ENCODE results near the gene CCSER1. TPM values are rescaled to one million over a fixed set of nuclear protein-coding genes. Genes with fewer than 3 reads are reported as not detected.

Gene CCSER1
- total RNA-seq, 1 experiment from 2014 or later: 4.1 TPM

- TF ChIP-seq CTCF (IDR thresholded peaks at IDR 0.05; ENCODE audit: insufficient read depth in 1 of 2, low read depth in 1 of 2, low read length in 1 of 2, severe bottlenecking in 1 of 2, unreplicated experiment in 1 of 2): no peak
- Histone ChIP-seq H3K27me3 (replicated peaks; ENCODE audit: control insufficient read depth, insufficient read depth, low read length) (no peaks in the 10 kb centered on the region), H3K4me1 (no peaks in the 10 kb centered on the region), H3K36me3 (ENCODE audit: control insufficient read depth, insufficient read depth, low read length) (no peaks in the 10 kb centered on the region), H3K4me3 (ENCODE audit: low read depth, low read length) (no peak overlapping the region), H3K9me3 (no peaks in the 10 kb centered on the region)
- Mint-ChIP-seq H3K27me3 (ENCODE audit: insufficient read depth, unreplicated experiment) (peaks cover 9% of the 10 kb centered on the region), H3K36me3 (ENCODE audit: insufficient read depth, unreplicated experiment) (no peaks in the 10 kb centered on the region), H3K9me3 (ENCODE audit: unreplicated experiment) (no peaks in the 10 kb centered on the region), H3K27ac (ENCODE audit: unreplicated experiment) (no peak overlapping the region), H3K4me3 (ENCODE audit: unreplicated experiment) (no peak overlapping the region), H3K4me1 (ENCODE audit: low read depth, unreplicated experiment) (no peaks in the 10 kb centered on the region)
- POLR2A ChIA-PET: no interaction called here
- CTCF ChIA-PET: no interaction called here
- intact Hi-C loops (cut with micrococcal nuclease; ENCODE audit: unreplicated experiment): loop anchor here (1.0 to 10.0 kb wide), 2 partner anchors 95 to 173 kb away; no protein-coding TSS in a partner anchor
- DNase-seq: no peak
- BruUV-seq (replicated peaks): no TSS peak
These were observed 7.2 kb upstream of the CCSER1 start for GRCh38 chr4:90120037-90120436.

DNA sequence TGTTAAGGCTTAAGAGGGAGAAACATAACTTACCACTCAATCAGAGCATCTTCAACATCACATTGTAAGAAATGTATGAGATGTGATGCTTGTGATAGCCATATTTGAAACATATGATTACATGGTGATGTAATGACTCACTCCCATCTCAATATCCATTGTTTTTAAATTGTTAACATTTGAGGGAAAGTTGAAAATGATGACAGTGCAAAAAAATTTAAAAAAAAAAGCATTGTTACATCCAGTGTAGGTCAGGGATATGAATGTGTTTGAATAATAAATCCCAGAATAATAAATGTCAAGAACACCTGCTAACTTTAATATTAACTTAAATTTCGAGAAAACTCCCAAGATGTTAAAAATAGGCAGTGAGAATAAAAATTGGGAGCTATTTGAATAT, 6.4 kb upstream of the CCSER1 start:
- intact Hi-C loops (cut with micrococcal nuclease; ENCODE audit: unreplicated experiment): loop anchor here (1.0 to 10.0 kb wide), 2 partner anchors 96 to 172 kb away; no protein-coding TSS in a partner anchor
- CTCF ChIA-PET: no interaction called here

DNA sequence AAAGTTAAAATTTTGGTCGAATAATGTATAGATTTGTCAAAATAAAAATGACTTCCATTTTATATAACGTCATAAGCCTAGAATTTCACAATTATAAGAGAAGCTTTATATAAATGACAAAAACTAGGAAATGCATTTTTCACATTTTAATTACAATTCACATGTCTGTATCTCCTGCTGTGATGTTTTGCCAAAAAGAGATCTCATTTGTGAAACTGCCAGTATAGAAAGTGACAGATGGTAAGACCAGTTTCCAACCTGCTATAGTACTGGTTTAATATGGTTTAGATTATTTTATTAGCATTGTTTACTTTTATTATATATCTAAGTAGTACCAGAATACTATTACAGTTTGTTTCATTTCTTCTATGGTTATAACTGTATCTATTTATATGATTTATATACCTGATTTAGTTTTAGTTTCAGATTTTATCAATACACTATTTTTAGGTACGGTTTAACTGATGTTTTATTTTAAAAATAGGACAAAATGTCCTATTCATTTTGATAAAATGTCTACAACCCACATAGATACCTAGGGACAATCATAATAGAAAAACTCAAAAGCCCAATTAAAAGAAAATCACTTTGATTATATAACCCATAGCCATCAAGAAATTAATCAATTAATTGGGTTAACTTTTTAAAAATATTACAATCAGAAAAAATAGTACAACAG, 5.4 kb upstream of the CCSER1 start:
- no peak for DNase-seq
- BruUV-seq (replicated peaks): no TSS peak
- Mint-ChIP-seq H3K9me3 (ENCODE audit: unreplicated experiment) (no peaks in the 10 kb centered on the region), H3K4me3 (ENCODE audit: unreplicated experiment) (no peak overlapping the region), H3K27ac (ENCODE audit: unreplicated experiment) (no peak overlapping the region), H3K4me1 (ENCODE audit: low read depth, unreplicated experiment) (no peaks in the 10 kb centered on the region), H3K36me3 (ENCODE audit: insufficient read depth, unreplicated experiment) (peaks cover 7% of the 10 kb centered on the region), H3K27me3 (ENCODE audit: insufficient read depth, unreplicated experiment) (peaks cover 11% of the 10 kb centered on the region)
- no peaks in the 10 kb centered on the region for H3K9me3 ChIP-seq
- CTCF ChIA-PET: no interaction called here
- H3K4me3 ChIP-seq (ENCODE audit: low read depth, low read length): no peak overlapping the region
- no peaks in the 10 kb centered on the region for H3K36me3 ChIP-seq (ENCODE audit: control insufficient read depth, insufficient read depth, low read length)
- H3K4me1 ChIP-seq: no peaks in the 10 kb centered on the region
- no peak for TF ChIP-seq CTCF (IDR thresholded peaks at IDR 0.05; ENCODE audit: insufficient read depth in 1 of 2, low read depth in 1 of 2, low read length in 1 of 2, severe bottlenecking in 1 of 2, unreplicated experiment in 1 of 2)
- intact Hi-C loops (cut with micrococcal nuclease; ENCODE audit: unreplicated experiment): loop anchor here (10.0 kb wide), 1 partner anchor 97 kb away; no protein-coding TSS in a partner anchor
- POLR2A ChIA-PET: no interaction called here
- H3K27me3 ChIP-seq (replicated peaks; ENCODE audit: control insufficient read depth, insufficient read depth, low read length): no peaks in the 10 kb centered on the region

More for the DNA sequence above, 6.4 kb upstream of the CCSER1 start:
- POLR2A ChIA-PET: no interaction called here
- no peaks in the 10 kb centered on the region for H3K4me1 Mint-ChIP-seq (ENCODE audit: low read depth, unreplicated experiment)
- no peak overlapping the region for H3K4me3 Mint-ChIP-seq (ENCODE audit: unreplicated experiment)
- no peaks in the 10 kb centered on the region for H3K4me1 ChIP-seq
- H3K9me3 Mint-ChIP-seq (ENCODE audit: unreplicated experiment): no peaks in the 10 kb centered on the region
- H3K4me3 ChIP-seq (ENCODE audit: low read depth, low read length): no peak overlapping the region
- H3K27me3 ChIP-seq (replicated peaks; ENCODE audit: control insufficient read depth, insufficient read depth, low read length): no peaks in the 10 kb centered on the region
- no peaks in the 10 kb centered on the region for H3K36me3 Mint-ChIP-seq (ENCODE audit: insufficient read depth, unreplicated experiment)
- H3K27ac Mint-ChIP-seq (ENCODE audit: unreplicated experiment): no peak overlapping the region
- no peak for TF ChIP-seq CTCF (IDR thresholded peaks at IDR 0.05; ENCODE audit: insufficient read depth in 1 of 2, low read depth in 1 of 2, low read length in 1 of 2, severe bottlenecking in 1 of 2, unreplicated experiment in 1 of 2)
- no peaks in the 10 kb centered on the region for H3K9me3 ChIP-seq
- H3K27me3 Mint-ChIP-seq (ENCODE audit: insufficient read depth, unreplicated experiment): peaks cover 9% of the 10 kb centered on the region
- H3K36me3 ChIP-seq (ENCODE audit: control insufficient read depth, insufficient read depth, low read length): no peaks in the 10 kb centered on the region
- no peak for DNase-seq
- no TSS peak for BruUV-seq (replicated peaks)

All from Caco-2 (cell line).